Measurements from ENCODE around the gene ADTRP. TPM values are rescaled to one million over a fixed set of nuclear protein-coding genes. Genes with fewer than 3 reads are reported as not detected.

ADTRP gene
- total RNA-seq, 1 donor from 2014 or later = 1.2 TPM

- DNase-seq (ENCODE audit: low read depth) = no peak
Measured at GRCh38 chr6:11758878-11759277, 19.7 kb downstream of the ADTRP start.

GRCh38 chr6:11756726-11757125, 21.9 kb downstream of the ADTRP start:
- no peak for DNase-seq (ENCODE audit: low read depth)

GRCh38 chr6:11756292-11756691, 22.3 kb downstream of the ADTRP start:
- DNase-seq (ENCODE audit: low read depth) = no peak

- DNase-seq (ENCODE audit: low read depth) = no peak
Measured at GRCh38 chr6:11755725-11756124, 22.9 kb downstream of the ADTRP start.

DNA sequence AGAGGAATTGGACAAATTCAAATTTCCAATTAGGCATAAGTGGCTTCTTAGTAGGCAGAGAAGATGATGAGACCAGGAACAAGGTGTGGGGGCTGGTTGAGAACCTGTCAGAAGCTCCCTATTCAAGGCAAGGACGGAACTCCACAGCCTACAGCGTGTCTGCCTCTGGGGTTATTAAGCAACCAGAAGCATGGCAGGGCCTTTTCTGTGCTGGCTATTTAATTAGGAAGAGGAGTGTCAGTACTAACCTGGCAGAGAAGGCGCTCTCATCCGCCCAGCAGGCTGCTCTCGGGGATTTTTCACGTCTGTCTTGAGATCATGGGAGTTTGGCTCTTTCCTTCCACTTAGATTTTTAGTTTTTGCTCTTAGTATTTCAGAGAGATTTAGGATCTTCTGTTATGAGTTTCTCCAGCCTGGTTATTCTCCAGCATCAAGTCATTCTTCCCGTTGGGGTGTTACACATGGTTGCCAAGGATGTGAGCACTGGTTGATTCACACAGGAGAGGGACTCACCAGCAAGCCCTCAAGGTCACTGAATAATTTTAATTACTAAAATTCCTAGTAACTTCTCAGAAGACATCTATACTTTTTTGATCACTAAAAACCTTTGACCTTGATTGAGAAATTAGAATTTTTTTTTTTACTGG, 23.9 kb downstream of the ADTRP start:
- no peak for DNase-seq (ENCODE audit: low read depth)

DNA sequence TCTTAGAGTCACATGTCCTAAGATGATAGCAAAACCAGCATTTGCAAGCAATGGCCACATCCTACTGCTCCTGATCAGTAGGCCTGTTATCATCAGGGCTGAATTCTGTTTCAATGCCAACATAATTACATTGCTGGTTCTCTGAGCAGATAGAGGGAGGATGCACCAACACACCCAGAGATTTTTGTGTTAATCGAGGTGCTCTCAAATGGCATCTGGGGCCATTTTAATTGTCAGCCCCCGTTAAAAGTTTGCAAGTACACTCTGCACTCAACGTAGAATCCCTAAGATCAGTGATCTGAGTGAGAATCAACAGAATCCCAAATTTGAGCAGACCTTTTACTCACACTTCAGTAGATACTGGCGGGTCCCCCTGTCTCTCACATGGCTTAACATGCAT, 24.8 kb downstream of the ADTRP start:
- no peak for DNase-seq (ENCODE audit: low read depth)

GRCh38 chr6:11752360-11752759, 26.2 kb downstream of the ADTRP start:
- DNase-seq (ENCODE audit: low read depth) = no peak

GRCh38 chr6:11750682-11751081, 27.9 kb downstream of the ADTRP start:
- DNase-seq (ENCODE audit: low read depth) = no peak

- no peak for DNase-seq (ENCODE audit: low read depth)
Measured at GRCh38 chr6:11748591-11749210, 29.9 kb downstream of the ADTRP start.

DNA sequence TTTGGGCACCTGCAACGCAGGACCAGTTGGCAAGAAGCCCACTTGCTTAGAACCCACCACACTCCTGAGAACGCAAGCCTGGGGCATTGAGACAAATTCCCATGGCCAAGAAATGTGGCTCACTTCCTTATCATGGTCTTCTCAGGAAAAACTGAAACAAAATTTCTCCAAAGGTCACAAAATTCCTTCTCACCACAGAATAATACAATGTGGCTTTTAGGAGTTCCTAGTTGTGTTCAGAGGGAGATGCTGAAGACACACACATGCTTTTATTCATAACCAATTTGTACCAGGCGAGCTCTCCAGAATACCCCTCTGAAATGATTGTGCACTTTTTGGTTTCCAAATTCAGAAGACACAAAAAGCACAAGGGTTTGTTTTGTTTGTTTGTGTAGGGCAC, 31.6 kb downstream of the ADTRP start:
- no peak for DNase-seq (ENCODE audit: low read depth)

DNA sequence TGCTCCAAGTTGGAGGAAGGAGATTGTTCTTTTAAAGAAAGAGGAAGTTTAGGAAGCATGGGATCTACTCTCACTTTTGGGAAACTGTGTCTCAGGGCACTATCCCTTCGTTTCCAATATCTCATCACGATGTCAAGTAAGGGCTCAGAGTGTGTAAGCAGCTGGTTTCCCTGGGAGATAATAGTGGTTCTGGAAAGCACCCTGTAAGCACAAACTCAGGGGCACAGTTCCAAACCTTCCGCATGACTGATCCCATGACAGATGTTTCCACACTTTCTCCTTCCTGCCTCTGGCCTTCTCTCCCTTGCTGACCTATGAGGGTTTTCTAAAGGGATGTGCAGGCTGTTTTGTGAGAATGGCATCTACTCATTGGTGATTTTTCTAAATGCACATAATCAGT, 33.9 kb downstream of the ADTRP start:
- DNase-seq (ENCODE audit: low read depth) = peak; percentile 82

- no peak for DNase-seq (ENCODE audit: low read depth)
Measured at GRCh38 chr6:11744101-11744500, 34.5 kb downstream of the ADTRP start.

GRCh38 chr6:11740875-11741274, 37.7 kb downstream of the ADTRP start:
- no peak for DNase-seq (ENCODE audit: low read depth)

DNA sequence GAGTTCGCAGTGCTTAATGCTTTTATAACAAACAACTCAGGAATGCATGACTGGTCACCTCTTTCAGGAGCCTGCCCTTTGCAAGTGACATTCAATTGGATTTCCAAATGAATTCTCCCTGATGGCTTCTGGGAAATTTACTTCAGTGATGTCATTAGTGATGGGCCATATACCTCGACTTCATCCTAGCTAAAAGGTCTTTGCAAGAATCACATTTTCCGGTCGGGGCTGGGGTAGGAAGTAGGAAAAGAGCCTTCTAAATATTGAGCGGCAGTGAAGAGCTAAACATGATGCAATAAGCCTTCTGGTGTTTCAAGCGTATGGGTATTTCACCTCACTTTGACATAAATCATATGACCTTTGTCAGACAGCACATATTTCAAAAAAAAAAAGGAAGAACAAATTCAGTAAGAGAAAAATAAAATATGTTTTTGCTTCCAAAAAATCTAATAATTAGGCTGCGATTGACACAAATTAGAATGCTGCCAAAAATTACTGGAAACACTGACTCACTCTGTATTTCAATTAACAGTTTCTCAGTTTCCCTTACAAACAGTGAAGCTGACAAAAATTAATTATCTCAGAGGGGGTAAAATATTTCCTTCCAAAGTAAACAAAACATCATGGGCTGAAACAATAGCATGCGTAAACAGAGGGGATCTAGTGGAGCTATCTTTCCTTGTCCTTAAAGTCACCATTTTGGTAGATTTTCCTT, 39.8 kb downstream of the ADTRP start:
- no peak for DNase-seq (ENCODE audit: low read depth)

GRCh38 chr6:11738234-11738633, 40.4 kb downstream of the ADTRP start:
- DNase-seq (ENCODE audit: low read depth) = no peak

DNA sequence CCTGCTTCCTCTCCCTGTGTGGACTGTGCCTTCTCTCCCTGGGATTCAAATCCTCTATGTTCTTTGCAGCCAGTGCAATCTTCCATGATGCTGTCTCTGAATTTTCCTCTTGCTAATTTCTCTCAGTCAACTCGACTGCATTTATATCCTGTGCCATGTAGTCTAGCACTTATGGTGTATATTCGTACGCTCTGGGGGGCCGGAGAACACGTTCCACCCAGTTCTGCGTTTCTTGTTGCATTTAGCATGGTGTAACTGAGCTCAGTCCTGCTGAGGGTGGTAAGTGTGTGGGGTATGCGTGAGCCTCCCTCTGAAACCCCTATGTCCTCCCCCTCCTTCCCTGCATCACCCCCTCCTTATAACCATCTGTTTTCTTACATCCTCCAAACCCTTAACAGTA, 42.0 kb downstream of the ADTRP start:
- DNase-seq (ENCODE audit: low read depth) = no peak

- DNase-seq (ENCODE audit: low read depth) = no peak
Measured at GRCh38 chr6:11734861-11735613, 43.6 kb downstream of the ADTRP start.

GRCh38 chr6:11732036-11732631, 46.5 kb downstream of the ADTRP start:
- peak; percentile 68 for DNase-seq (ENCODE audit: low read depth)

DNA sequence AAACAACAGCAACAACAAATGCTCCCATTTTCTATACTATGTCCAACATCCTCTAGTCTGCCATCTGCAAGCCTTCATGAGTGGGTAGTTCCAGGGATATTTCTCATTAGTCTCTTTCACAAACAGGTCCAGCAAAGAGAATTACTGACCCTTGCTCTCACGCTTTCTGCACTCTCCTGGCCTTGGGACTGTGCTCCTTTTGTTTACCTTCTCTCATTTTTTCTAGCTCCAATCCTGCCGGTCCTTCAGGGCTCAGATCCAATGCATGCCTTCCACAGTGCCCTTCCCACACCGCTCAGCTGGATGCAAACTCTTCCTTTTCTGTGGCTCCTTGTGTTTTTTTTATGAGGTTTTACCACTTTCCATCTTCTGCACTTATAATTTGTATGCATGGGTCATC, 47.2 kb downstream of the ADTRP start:
- DNase-seq (ENCODE audit: low read depth) = no peak

DNA sequence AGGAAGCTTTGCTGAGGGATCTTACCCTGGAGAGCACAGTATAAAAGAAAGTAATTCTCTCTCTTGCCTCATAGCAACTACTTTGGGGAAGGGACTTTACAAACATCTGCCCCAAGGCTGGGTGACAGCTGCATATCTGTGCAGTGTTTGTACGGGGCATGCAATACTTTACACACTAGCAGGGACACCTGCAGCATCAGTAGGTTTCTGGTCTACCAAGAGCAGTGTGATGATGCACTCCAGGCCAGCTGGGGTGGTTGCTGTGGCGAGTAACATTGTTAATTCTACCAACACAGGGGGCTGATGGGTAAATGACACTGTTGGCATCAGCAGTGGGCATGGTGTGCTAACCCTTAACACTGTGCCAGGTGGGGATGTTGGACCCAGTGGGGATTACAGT, 48.0 kb downstream of the ADTRP start:
- DNase-seq (ENCODE audit: low read depth) = no peak

GRCh38 chr6:11729076-11729475, 49.5 kb downstream of the ADTRP start:
- no peak for DNase-seq (ENCODE audit: low read depth)
